Activated naive CD4-positive, alpha-beta T cell treated with anti-CD3 and anti-CD28 coated beads, Interleukin-2, amount 50 U/mL, for 72 hours (primary cell): Measurements from ENCODE around the gene AGPS. TPM values are rescaled to one million over a fixed set of nuclear protein-coding genes. Genes with fewer than 3 reads are reported as not detected.

Experiments
- ATAC-seq, 2 donors: fragments of 150-1000 bp; cut with Tn5 transposase; 2 replicates each; pipeline ENCODE4 v1.10.0; 2021; ENCODE audit warnings: mild to moderate bottlenecking in 2 of 2, moderate library complexity in 2 of 2
- DNase-seq, 2 donors: peaks; one replicate each; pipeline ENCODE4 v3.0.0; 2021 to 2022; ENCODE audit warnings: low spot score in 2 of 2
- H3K27ac Mint-ChIP-seq, 2 donors: one replicate each; pipeline ENCODE4 v1.8.0; 2022; ENCODE audit warnings: mild to moderate bottlenecking in 2 of 2, mixed read lengths in 2 of 2
- H3K36me3 Mint-ChIP-seq, 2 donors: one replicate each; pipeline ENCODE4 v1.8.0; 2022; ENCODE audit warnings: mixed read lengths in 2 of 2
- H3K9me3 Mint-ChIP-seq, 2 donors: one replicate each; pipeline ENCODE4 v1.8.0; 2022; ENCODE audit warnings: mixed read lengths in 2 of 2
- total RNA-seq, 2 donors: library from RNA; stranded (reverse); gene quantifications; one replicate each; pipeline ENCODE4 v1.2.3, GENCODE V29; 2022

Gene AGPS
- total RNA-seq, 2 donors from 2014 or later = 46.5 to 53.2 TPM

DNA sequence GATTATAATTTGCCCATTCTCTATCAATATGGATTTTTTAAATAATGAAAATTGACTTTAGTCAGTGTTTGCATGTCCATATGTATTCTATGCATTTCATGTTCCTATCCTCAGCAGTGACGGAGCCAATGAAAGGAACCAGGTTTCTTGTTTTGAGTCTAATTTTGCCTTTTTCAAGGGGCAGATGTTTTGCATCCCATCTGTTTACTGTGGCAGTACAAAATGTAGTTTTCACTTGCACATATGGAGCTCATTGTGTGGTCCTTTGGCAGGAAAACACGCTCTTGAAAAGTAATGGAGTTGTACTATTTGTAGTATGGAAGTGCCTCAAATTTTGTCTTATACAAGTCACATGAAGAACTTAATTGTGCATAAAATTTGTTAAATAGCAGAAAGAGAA lies 127.8 kb downstream of the AGPS start:
- ATAC-seq (no peak), DNase-seq (no peak)
- Mint-ChIP-seq H3K9me3 (no peaks in the 10 kb centered on the region), H3K36me3 (peaks cover 0 to 7% of the 10 kb centered on the region in 2 donors), H3K27ac (no peak overlapping the region)

GRCh38 chr2:177523781-177524180 lies 131.2 kb downstream of the AGPS start:
- no peak overlapping the region for H3K27ac Mint-ChIP-seq

DNA sequence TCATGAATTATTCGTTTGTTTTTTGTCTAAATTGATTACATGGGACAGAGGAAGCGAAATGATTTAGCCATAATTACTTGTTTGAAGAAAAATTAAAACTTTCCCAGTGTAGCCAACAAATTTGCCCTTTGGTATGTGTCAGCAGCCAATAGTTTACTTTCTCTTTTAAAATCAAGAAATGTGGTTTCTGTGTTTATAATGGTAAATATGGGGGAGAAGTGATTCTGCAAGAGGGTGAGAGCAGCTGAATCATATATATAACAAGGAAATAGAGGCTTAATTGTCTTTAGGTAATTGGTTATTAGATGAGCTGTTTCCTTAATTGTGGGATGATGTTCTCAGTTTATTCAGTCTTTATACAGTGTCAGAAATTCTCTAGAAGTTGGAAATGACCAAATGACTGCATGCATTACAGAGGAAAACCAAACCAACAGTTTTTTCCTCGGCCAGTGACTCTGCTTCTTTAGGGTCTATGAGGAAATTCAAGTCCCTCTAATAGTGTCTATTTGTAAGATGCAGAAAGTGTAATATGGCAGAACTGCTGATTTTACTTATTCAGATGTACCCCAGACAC lies 132.9 kb downstream of the AGPS start:
- H3K36me3 Mint-ChIP-seq = no peaks in the 10 kb centered on the region
- peak in 1 of 2 donors; percentile 30 for ATAC-seq
- no peaks in the 10 kb centered on the region for H3K9me3 Mint-ChIP-seq
- H3K27ac Mint-ChIP-seq = no peak overlapping the region
- no peak for DNase-seq

More at GRCh38 chr2:177523781-177524180, 131.2 kb downstream of the AGPS start:
- no peaks in the 10 kb centered on the region for H3K36me3 Mint-ChIP-seq
- ATAC-seq (peak in 1 of 2 donors; percentile 38), DNase-seq (no peak)
- no peaks in the 10 kb centered on the region for H3K9me3 Mint-ChIP-seq

- no peaks in the 10 kb centered on the region for H3K36me3 Mint-ChIP-seq
- no peak for ATAC-seq
These were observed 135.9 kb downstream of the AGPS start for GRCh38 chr2:177528351-177528933.

DNA sequence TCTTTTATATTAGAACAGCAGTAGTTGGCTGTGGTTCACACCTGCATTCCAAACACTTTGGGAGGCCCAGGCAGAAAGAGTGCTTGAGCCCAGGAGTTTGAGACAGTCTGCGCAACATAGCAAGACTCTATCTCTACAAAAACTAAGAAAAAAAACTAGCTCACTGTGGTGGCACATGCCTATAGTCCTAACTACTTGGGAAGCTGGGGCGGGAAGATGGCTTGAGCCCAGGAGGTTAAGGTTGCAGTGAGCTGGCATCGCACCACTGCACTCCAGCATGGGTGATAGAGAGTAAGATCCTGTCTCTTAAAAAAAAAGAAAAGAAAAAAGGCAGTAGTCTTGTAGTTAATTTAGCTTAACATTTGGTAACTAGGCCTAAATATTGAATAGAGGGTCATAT lies 136.6 kb downstream of the AGPS start:
- H3K36me3 Mint-ChIP-seq = no peaks in the 10 kb centered on the region
- H3K27ac Mint-ChIP-seq = no peak overlapping the region
- ATAC-seq (no peak), DNase-seq (no peak)
- no peaks in the 10 kb centered on the region for H3K9me3 Mint-ChIP-seq

More at GRCh38 chr2:177528351-177528933, 135.9 kb downstream of the AGPS start:
- Mint-ChIP-seq H3K27ac (no peak overlapping the region), H3K9me3 (no peaks in the 10 kb centered on the region)
- no peak for DNase-seq

DNA sequence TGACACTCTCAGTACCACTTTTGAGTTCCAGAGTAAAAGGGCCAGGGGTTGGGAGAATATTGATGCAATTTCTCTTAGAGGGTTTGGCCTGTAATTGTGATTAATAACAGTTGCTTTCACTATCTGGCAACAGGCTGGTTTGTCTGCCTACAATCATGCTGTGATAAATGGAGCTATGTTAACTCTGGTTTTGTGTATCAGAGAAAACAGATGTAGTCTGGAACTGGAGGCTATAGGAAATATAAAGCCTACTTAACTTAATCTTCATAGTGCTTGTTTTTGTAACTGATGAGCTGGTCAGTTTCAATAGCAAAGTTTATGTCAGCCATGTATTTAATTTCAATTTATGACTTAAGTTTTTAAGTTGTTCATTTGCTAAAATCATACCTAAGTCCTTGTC lies 138.0 kb downstream of the AGPS start:
- ATAC-seq (no peak), DNase-seq (no peak)
- no peak overlapping the region for H3K27ac Mint-ChIP-seq
- H3K9me3 Mint-ChIP-seq = no peaks in the 10 kb centered on the region
- no peaks in the 10 kb centered on the region for H3K36me3 Mint-ChIP-seq

DNA sequence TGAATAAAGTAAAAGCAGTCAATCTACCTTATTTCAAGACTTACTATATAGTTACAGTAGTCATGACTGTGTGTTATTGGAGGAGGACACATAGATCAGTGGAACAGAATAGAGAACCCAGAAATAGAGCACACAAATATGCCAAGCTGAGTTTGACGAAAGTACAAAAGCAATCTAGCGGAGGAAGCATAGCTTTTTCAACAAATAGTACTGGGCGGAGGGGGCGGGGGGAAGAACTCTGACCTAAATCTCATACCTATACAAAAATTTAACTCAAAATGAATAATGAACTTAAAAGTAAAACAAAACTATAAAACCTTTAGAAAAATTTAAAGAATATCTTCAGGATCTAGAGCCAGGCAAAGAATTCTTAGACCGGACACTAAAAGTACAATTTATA lies 139.1 kb downstream of the AGPS start:
- H3K36me3 Mint-ChIP-seq = no peaks in the 10 kb centered on the region
- DNase-seq = no peak
- H3K27ac Mint-ChIP-seq = no peak overlapping the region
- no peak for ATAC-seq
- no peaks in the 10 kb centered on the region for H3K9me3 Mint-ChIP-seq

DNA sequence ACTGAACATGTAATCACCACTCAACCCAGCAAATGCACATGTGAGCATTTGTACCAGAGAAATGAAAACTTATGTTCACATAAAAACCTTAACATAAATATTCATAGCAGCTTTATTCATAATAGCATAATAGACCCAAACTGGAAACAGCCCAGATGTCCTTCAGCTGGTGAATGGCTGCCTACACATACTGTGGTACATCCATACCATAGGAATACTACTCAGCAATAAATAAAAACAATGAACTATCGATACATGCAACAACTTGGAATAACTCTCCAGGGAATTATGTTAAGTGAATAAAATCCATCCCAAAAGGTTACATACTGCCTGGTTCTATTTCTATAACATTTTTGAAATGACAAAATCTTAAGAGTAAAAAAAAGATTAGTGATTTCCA lies 140.0 kb downstream of the AGPS start:
- DNase-seq = no peak
- Mint-ChIP-seq H3K36me3 (no peaks in the 10 kb centered on the region), H3K27ac (no peak overlapping the region), H3K9me3 (no peaks in the 10 kb centered on the region)
- no peak for ATAC-seq

- Mint-ChIP-seq H3K27ac (no peak overlapping the region), H3K36me3 (no peaks in the 10 kb centered on the region), H3K9me3 (no peaks in the 10 kb centered on the region)
- no peak for ATAC-seq
- DNase-seq = no peak
These were observed 140.7 kb downstream of the AGPS start for GRCh38 chr2:177533253-177533652.

DNA sequence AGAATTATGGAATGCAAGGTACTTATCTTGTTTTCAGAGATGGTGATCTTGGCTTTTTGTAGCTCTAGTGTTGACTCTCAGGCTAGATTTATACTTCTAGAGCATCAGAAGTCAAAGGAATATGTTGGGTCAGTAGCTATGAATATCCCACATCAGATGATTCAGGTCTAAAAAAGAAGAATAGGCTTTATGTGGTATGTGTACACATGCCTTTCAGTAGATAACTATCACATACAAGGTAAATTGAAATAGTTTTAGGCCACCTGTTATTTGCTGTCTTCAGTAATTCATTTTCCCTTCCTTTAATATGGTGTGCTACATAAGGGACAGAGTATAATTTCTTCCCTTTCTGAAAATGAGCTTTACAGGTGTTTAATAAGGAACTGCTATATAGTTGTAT lies 142.4 kb downstream of the AGPS start:
- Mint-ChIP-seq H3K36me3 (no peaks in the 10 kb centered on the region), H3K27ac (no peak overlapping the region), H3K9me3 (no peaks in the 10 kb centered on the region)
- no peak for DNase-seq
- ATAC-seq = no peak

DNA sequence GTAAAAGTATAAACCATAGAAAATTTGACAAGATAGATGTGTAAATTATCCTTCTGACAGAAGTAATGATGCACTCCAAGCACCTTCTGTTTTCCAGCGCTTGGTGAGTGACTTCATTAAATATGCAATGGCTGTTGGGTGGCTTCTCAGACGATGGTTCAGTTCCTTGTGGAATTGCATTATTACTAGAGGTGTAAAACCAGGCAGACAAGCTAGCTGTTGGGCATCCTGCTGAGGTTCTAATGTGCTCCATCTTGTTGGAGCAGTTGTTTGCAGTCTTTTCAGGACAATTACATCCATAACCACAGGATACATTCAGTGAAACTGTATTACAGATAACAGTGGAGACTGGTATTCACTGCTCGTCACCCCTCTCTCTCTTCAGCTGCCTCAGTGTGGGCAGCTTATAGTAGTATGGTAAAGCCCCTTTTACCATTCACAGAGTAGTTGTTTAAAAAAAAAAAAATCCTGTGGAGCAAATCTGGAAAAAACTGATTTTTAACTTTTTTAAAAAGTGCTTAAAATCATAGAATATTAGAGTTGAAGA lies 143.5 kb downstream of the AGPS start:
- Mint-ChIP-seq H3K9me3 (no peaks in the 10 kb centered on the region), H3K36me3 (no peaks in the 10 kb centered on the region), H3K27ac (no peak overlapping the region)
- no peak for DNase-seq
- no peak for ATAC-seq

- no peak for DNase-seq
These were observed 144.6 kb downstream of the AGPS start for GRCh38 chr2:177537213-177537612.

DNA sequence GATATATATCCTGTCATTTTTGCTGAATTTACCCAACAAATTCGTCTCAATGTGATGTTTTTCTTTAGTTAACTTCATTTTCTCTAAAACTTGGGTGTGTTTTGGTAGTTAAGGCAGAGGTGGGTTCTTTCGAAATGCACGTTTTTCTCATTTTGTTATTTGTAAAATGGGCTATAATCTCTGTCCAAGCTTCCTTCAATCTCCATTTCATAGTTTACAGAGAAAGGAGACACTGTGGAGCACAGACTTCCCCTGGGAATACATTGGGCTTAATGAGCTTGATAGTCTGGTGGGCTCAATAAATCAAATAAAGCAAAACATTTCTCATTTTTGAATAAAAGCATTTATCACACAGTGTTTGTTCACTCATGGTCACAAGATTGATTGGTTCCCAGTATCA lies 145.1 kb downstream of the AGPS start:
- no peaks in the 10 kb centered on the region for H3K36me3 Mint-ChIP-seq
- ATAC-seq = no peak
- H3K27ac Mint-ChIP-seq = no peak overlapping the region

More at GRCh38 chr2:177537213-177537612, 144.6 kb downstream of the AGPS start:
- H3K27ac Mint-ChIP-seq = no peak overlapping the region
- ATAC-seq = no peak
- H3K9me3 Mint-ChIP-seq = no peaks in the 10 kb centered on the region
- H3K36me3 Mint-ChIP-seq = no peaks in the 10 kb centered on the region

GRCh38 chr2:177538323-177538722 lies 145.8 kb downstream of the AGPS start:
- no peak overlapping the region for H3K27ac Mint-ChIP-seq
- DNase-seq = no peak
- no peaks in the 10 kb centered on the region for H3K9me3 Mint-ChIP-seq
- no peak for ATAC-seq
- H3K36me3 Mint-ChIP-seq = no peaks in the 10 kb centered on the region

More for the DNA sequence above, 145.1 kb downstream of the AGPS start:
- no peak for DNase-seq
- no peaks in the 10 kb centered on the region for H3K9me3 Mint-ChIP-seq

DNA sequence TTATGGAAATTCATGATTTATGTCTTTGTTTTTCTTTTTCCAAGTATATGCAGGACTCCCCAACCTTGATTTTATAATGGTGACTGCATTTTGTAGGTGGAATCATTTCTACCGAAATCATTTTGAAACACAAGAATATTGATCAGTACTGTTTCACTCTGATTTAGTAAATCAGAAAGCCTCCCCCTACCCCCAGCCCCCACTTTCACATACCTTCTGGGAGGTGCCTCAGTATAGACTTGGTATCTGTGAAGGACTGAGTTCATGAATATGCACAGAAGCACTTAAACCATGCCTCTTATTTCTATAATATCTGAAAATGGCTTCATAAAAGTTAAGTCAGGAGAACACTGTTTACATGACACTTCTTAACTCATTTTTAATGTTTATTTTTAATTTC lies 147.7 kb downstream of the AGPS start:
- no peak for DNase-seq
- no peaks in the 10 kb centered on the region for H3K9me3 Mint-ChIP-seq
- no peaks in the 10 kb centered on the region for H3K36me3 Mint-ChIP-seq
- no peak overlapping the region for H3K27ac Mint-ChIP-seq
- ATAC-seq = peak in 1 of 2 donors; percentile 63

GRCh38 chr2:177541258-177541991 lies 148.9 kb downstream of the AGPS start:
- peaks cover 0 to 4% of the 10 kb centered on the region in 2 donors for H3K9me3 Mint-ChIP-seq
- peak in 1 of 2 donors; percentile 20 for ATAC-seq
- no peak for DNase-seq
- no peaks in the 10 kb centered on the region for H3K36me3 Mint-ChIP-seq
- no peak overlapping the region for H3K27ac Mint-ChIP-seq

DNA sequence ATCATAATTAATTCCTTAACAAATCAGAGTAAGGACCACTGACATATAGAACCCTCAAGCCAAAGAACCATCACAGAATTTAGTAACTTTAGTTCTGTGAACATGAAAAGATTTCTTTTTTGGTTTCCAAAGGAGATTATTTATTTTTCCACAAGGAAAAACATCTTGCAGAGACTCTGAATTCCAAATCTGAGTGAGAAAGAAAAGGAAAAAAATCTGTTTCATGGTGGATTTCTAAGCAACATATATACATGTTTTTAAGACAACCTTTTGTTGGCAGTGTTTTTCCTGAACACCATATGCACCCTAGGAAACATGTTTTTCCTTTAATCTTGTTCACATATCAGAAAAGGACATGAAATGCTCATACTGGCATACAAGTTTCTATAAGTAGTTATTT lies 149.8 kb downstream of the AGPS start:
- H3K27ac Mint-ChIP-seq = no peak overlapping the region
- no peak for DNase-seq
- no peaks in the 10 kb centered on the region for H3K36me3 Mint-ChIP-seq
- H3K9me3 Mint-ChIP-seq = peaks cover 0 to 4% of the 10 kb centered on the region in 2 donors
- ATAC-seq = no peak
